ENCODE results near the gene FSHR. TPM values are rescaled to one million over a fixed set of nuclear protein-coding genes. Genes with fewer than 3 reads are reported as not detected.

The FSHR gene
- total RNA-seq, 4 donors from 2014 or later: 0.13 TPM; not detected in 3

DNA sequence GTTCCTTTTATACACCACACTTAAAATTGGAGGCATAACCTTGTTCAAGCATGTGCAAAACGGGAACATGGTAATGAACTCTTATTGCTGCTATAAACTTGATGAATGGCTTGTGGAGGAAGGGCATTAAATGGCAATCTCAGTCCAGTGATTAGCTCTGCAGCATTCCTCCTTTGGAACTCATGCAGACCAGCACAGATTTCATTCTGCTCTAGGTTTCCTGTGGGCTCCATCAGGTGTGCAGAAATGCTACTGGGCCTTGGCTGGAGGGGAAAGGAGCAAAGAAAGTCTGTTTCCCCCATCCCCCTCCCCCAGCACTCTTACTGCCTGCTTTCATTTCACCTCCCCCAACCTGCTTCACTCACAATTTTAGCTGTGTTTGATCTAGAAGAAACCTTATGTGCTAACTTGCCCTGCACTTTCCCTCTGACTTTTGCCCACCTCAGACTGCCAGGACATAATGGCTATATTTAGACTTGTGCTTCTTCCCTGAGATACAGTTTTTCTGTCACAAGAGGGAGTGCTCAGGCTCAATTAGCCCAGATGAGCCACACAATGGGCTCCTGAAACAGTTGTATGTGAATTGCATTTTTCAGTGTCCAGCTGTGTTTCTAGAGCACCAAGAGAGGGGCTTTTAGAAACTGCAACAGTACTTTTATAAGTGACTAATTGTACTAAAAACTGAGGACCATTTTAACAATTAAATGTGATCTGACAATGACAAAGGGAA is 109.8 kb downstream of the FSHR start:
- DNase-seq: no peak
- H3K27ac ChIP-seq: no peak overlapping the region
- intact Hi-C loops (cut with DNase I): no loop called here
- no peaks in the 10 kb centered on the region for H3K36me3 ChIP-seq
- TF ChIP-seq POLR2A (IDR thresholded peaks at IDR 0.05) (no peak), CTCF (IDR thresholded peaks at IDR 0.05) (no peak)
- 42 to 44% methylated on average over 1 of the region's 1 CpG for WGBS, 2 donors
- H3K27me3 ChIP-seq: no peaks in the 10 kb centered on the region
- H3K4me3 ChIP-seq (replicated peaks in 1 of 3): no peak overlapping the region
- peaks cover 0 to 10% of the 10 kb centered on the region in 2 donors for H3K4me1 ChIP-seq
- no peaks in the 10 kb centered on the region for H3K9me3 ChIP-seq

GRCh38 chr2:49043405-49043982 is 110.8 kb downstream of the FSHR start:
- no peaks in the 10 kb centered on the region for H3K9me3 ChIP-seq
- 78 to 84% methylated on average over 5 of the region's 5 CpGs for WGBS, 2 donors
- no peak for DNase-seq
- no peaks in the 10 kb centered on the region for H3K36me3 ChIP-seq
- intact Hi-C loops (cut with DNase I): no loop called here
- no peak overlapping the region for H3K27ac ChIP-seq
- H3K4me3 ChIP-seq (replicated peaks in 1 of 3): no peak overlapping the region
- no peak for TF ChIP-seq POLR2A (IDR thresholded peaks at IDR 0.05)
- TF ChIP-seq CTCF (IDR thresholded peaks at IDR 0.05): no peak
- no peaks in the 10 kb centered on the region for H3K27me3 ChIP-seq
- H3K4me1 ChIP-seq: peaks cover 0 to 10% of the 10 kb centered on the region in 2 donors

DNA sequence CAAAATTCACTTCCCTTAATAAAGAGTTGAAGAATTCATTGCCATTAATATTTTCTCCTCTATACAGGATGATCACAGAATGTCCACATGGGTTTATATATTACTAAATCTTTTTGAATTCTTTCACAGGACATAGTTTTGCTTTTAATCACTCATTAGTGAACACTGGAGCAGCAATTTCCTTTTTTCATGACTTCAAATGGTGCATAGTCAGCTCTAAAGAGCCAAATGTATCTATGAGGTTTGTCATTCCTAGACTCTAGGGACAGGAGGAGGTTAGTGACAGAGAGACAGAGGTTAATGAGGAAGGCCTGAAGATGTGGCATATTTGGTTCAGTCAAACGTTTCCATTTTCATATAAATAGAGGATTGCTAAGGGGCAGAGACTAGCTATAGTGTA is 111.8 kb downstream of the FSHR start:
- intact Hi-C loops (cut with DNase I): no loop called here
- Histone ChIP-seq H3K4me1 (peaks cover 0 to 10% of the 10 kb centered on the region in 2 donors), H3K27ac (no peak overlapping the region), H3K27me3 (no peaks in the 10 kb centered on the region), H3K36me3 (no peaks in the 10 kb centered on the region), H3K9me3 (no peaks in the 10 kb centered on the region), H3K4me3 (replicated peaks in 1 of 3) (no peak overlapping the region)
- DNase-seq: no peak
- WGBS, 2 donors: 56 to 65% methylated on average over 1 of the region's 1 CpG
- TF ChIP-seq CTCF (IDR thresholded peaks at IDR 0.05): no peak
- TF ChIP-seq POLR2A (IDR thresholded peaks at IDR 0.05): no peak

DNA sequence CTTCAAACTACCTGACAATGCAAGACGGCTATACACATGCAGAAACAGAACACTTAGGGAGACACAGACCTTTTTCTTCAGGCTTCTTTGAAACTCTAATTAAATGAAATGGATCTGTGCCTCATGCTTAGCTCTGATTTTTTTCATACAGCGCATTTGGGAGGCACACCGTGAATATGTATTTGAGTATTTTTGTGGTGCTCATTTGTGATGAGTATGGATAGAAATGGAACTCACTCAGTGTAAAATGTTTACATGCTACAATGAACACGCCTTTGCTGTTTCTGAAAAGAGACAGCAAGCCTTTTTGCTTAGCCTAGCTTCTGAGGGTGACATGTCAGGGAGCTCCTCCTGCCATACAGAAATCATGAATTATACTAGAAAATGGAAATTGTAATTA is 113.3 kb downstream of the FSHR start:
- Histone ChIP-seq H3K4me1 (peaks cover 0 to 10% of the 10 kb centered on the region in 2 donors), H3K36me3 (no peaks in the 10 kb centered on the region), H3K27ac (no peak overlapping the region), H3K9me3 (no peaks in the 10 kb centered on the region), H3K27me3 (no peaks in the 10 kb centered on the region), H3K4me3 (replicated peaks in 1 of 3) (no peak overlapping the region)
- no peak for DNase-seq
- WGBS, 2 donors: 82 to 90% methylated on average over 4 of the region's 4 CpGs
- no peak for TF ChIP-seq CTCF (IDR thresholded peaks at IDR 0.05)
- TF ChIP-seq POLR2A (IDR thresholded peaks at IDR 0.05): no peak
- intact Hi-C loops (cut with DNase I): no loop called here

DNA sequence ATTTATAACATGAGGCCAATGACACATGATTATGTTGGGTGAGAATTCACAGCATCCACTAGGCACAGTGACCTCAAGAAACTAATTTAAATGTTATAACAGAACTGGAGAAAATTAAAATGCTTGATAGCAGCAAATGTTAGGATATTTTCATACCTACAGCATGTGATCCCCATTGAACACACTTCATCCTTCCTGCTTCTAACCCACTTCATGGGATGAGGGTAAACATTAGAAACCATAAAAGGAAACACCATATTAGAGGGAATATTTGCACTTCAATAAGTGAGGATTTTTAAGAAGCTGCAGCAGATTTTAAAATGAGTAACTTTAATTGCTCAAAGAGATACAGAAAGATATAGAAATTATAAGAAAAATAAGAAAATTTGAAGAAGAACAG is 117.1 kb downstream of the FSHR start:
- no peak for TF ChIP-seq POLR2A (IDR thresholded peaks at IDR 0.05)
- no peak for TF ChIP-seq CTCF (IDR thresholded peaks at IDR 0.05)
- Histone ChIP-seq H3K36me3 (no peaks in the 10 kb centered on the region), H3K27ac (no peak overlapping the region), H3K27me3 (no peaks in the 10 kb centered on the region), H3K9me3 (no peaks in the 10 kb centered on the region), H3K4me3 (replicated peaks in 1 of 3) (no peak overlapping the region), H3K4me1 (no peaks in the 10 kb centered on the region)
- DNase-seq: no peak
- intact Hi-C loops (cut with DNase I): no loop called here
